Activated CD8-positive, alpha-beta memory T cell treated with anti-CD3 and anti-CD28 coated beads, Interleukin-2, amount 50 U/mL, for 24 hours (primary cell): ENCODE measurements around the gene PXMP2.

Experiments used
- DNase-seq: peaks from one replicate; pipeline ENCODE4 v3.0.0-alpha.2; 2020; ENCODE audit errors: extremely low read depth

PXMP2 gene

GRCh38 chr12:132720606-132721345 is 33.4 kb downstream of the PXMP2 start:
- no peak for DNase-seq

DNA sequence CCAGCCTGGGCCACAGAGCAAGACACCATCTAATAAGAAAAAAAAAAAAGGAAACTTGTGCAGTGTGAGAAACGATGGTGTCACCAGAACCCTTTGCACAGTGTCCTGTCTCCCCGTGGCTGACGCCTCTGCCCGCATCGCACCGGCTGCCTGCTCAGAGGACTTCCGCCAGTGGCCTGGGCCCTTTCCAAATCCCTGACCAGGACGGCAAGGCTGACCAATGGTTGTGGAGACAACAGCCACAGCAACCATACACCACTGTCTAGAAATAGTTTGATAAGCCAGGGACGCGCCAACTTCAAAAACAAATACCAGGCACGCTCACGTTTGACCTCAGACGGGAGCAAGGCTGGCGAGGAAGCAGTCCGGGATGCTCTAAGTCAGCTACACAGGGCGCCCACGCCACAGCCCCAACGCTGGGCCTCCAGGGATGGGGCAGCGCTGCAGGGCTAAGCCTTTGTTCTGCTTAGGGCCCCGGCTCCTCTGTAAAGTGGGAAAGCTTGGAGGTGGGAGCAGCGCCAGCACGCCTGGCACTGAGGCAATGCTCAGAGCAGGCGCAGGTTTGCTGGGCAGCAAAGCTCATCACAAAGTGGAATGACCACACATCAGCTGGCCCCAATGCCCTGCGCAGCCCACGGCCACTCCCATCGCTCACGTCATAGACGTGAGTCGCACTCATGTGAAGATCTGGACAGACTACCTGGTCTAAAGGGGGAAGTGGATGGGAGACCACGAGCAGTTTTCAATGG is 35.8 kb downstream of the PXMP2 start:
- DNase-seq, result no peak

GRCh38 chr12:132723764-132724140 is 36.4 kb downstream of the PXMP2 start:
- no peak for DNase-seq

- no peak for DNase-seq
Observed at GRCh38 chr12:132724506-132725241, 37.3 kb downstream of the PXMP2 start.

- no peak for DNase-seq
Observed at GRCh38 chr12:132726386-132726785, 39.0 kb downstream of the PXMP2 start.

DNA sequence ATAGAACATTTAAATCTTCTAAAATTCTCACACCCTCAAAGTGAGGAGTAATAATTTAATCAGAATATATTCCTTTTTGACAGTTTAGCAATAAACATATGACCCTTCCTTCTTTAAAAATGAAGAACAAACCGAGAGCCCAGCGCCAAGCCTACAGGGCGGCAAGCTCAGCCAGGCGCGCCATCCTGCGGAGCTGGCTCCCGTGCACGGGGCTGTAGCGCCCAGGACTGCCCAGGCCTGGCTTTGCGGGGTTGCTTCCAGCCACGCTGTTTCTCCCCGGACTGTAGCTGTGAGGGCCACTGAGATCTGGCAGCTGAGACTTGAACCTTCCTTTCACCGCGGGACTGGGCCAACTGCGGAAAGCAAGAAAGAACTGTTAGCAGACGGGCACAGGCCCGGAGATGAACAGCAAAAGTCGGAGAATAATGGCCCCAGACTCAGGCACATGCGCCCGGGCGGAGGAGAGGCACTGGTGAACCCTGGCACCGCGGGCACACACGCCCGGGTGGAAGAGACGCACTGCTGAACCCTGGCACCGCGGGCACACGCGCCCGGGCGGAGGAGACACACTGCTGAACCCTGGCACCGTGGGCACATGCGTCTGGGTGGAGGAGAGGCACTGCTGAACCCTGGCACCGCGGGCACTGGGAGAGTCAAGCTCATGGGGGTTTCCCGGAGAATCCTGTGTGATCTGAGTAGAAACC is 39.9 kb downstream of the PXMP2 start:
- no peak for DNase-seq

- no peak for DNase-seq
Observed at GRCh38 chr12:132728502-132728901, 41.1 kb downstream of the PXMP2 start.

GRCh38 chr12:132729541-132730320 is 42.3 kb downstream of the PXMP2 start:
- DNase-seq, result no peak

DNA sequence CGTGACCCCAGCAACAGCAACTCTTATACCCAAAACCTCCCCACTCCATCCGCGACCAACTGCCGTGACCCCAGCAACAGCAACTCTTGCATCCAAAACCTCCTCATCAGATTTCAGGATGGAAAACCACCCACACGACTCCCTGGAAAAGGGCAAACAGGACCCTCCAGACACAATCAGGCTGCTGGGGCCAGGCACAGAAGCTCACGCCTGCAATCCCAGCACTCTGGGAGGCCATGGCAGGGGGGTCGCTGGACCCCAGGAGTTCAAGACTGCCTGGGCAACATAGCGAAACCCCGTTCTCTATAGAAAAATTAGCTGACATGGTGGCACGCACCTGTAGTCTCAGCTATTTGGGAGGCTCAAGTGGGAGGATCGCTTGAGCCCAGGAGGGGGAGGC is 43.0 kb downstream of the PXMP2 start:
- DNase-seq, result no peak

DNA sequence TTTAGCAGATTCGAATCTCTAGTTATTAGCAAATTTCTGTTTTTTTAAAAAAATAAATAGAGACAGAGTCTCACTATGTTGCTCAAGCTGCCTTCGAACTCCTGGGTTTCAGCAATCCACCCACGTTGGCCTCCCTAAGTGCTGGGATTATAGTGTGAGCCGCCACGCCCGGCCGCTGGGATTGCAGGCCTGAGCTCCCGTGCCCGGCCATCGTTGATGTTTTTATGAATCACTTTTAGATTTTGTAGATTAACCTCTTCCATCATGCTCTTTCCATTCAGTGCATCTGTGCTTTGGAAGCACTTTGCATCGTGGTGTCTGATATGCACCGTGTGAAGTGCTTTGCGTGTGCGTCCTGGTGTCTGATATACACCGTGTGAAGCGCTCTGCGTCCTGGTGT is 44.2 kb downstream of the PXMP2 start:
- no peak for DNase-seq

DNA sequence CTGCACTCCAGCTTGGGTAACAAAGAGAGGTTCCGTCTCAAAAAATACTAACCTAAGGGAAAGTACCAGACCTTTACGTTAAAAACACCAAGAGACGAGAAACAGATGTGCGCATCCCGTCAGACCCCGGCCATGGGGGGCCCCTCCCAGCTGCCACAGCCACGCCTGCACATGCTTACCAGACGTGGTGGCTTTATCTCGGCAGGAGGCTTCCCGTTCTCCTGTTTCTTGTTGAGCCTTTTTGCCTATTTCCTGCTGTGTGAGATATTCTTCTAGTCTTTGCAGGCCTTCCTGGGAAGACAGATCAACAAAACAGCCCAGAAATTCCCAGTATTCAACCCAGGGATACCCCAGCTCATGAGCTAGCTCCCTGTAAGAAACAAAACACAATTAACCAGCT is 46.8 kb downstream of the PXMP2 start:
- DNase-seq, result no peak

DNA sequence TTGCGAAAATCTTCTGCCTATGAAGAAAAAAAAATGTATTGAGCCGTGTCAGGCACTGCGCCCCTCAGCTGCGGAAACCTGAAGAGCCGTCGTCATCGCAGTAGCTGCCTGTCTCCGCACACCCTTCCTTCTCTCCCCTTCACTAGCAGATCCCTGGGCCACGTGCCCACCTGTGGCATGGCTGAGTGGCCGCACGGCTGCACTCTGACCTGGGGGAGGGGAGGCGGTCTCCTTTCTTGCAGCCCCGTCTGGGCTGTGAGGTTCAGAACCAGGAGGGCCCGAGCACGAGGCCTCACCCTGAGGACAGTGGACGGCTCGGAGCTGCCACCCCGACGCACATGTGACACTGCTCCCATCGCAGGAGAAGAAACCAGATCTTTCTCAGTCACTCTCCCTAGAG is 48.1 kb downstream of the PXMP2 start:
- no peak for DNase-seq

GRCh38 chr12:132736378-132736777 is 49.0 kb downstream of the PXMP2 start:
- no peak for DNase-seq

DNA sequence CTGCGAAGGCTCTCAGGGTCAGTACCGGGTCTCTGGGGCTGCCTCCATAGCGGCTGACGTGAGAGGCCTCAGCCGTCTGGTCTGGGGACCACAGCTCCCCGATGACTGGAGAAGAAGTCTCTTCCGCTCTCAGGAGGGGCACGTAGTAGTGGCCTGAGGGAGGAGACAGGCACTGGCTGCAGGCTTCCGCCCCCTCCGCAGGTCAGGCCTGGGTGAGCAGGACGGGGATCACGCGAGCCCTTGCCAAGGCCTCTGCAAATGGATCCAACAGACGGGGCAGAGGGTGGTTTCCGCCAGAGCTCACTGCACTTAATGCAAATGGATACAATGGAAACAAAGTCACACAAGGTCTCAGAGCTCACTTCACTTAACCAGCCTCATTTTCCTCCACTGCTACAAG is 49.5 kb downstream of the PXMP2 start:
- DNase-seq, result no peak

GRCh38 chr12:132739600-132740312 is 52.4 kb downstream of the PXMP2 start:
- no peak for DNase-seq

DNA sequence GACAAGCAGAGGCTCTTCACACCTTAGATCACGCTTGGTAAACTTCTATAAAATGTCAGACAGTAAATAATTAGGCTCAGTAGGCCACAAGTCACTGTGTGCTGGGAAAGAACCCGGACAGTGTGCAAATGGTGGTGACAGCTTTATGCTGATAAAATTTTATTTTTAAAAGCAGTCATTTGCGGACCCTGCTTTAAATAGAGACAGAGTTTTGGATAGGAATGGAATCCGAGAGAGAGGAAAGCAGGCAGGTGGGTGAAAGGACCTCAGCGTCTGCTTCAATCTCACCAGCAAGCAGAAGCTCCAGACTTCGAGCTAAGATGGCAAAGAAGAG is 52.9 kb downstream of the PXMP2 start:
- no peak for DNase-seq

DNA sequence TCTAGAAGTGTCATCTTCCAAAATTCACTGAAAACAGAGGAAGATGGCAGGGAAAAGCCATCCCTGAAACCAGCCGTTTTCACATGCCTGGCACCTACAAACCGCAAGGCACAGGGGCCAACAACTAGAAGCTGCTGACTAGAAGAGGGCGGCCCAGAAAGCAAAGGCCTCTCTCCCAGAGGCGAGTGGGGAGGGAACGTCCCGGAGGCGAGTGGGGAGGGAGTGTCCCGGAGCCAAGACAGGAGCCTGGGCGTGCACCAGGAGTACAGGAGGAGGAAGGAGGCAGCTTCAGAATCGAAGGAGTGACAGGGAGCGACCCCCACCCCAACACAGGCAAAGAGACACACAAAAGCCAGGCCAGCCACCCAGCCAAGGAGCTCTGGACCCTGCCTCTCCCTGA is 53.3 kb downstream of the PXMP2 start:
- DNase-seq, result no peak

DNA sequence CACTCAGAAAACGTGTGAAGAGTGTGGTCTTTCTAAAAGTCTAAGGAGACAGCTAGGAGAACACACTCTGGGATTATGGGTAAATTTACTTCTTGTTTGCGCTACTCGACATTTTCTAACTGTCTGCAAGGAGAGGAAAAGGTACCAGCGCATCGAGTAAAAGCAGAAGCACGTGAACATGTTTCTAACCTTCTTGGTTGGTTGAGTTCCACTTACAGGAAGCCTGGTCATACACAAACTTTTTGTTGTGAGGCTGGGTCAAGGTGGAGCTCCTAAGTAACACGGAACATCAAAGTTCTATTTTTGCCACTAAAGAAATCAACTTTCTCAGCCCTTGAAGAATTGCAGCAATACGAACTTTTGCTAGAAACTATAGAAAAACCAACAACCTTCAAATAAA is 54.2 kb downstream of the PXMP2 start:
- DNase-seq, result no peak

GRCh38 chr12:132743831-132744230 is 56.4 kb downstream of the PXMP2 start:
- DNase-seq, result no peak

DNA sequence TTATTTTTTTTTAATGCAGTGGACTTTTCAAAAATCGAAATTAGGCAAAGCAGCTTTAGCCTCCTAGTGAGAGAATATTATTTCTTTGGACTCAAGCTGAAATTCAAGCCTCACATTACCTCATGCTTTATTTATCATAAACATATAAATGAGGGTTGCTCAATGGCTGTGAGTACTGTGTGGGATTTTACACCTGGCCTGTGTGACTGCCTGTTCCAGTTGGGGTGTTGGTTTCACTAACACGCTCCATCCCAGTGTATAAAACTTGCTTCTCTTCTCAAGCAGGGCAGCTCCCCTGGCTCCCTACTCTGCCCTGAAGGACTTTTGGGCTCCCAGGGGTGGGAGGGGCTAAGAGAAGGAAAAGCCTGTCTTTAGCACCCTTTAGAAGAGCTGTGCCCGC is 59.2 kb downstream of the PXMP2 start:
- no peak for DNase-seq

- no peak for DNase-seq
Observed at GRCh38 chr12:132747395-132747794, 60.0 kb downstream of the PXMP2 start.
